Thyroid gland (tissue), 4 donors: Measurements from ENCODE around the gene GIT2. TPM values are rescaled to one million over a fixed set of nuclear protein-coding genes. Genes with fewer than 3 reads are reported as not detected.
A peak's percentile ranks its signal among the peaks of the same experiment; 100 is the strongest.

Source experiments
- DNase-seq, 2 donors: peaks; one replicate each; pipeline ENCODE4 v3.0.0-alpha.2; 2019
- H3K27ac ChIP-seq, 3 donors: fragments of 200-600 bp; sonication (generic); 1 replicate in 2 of 3; 2 replicates in 1 of 3; pipeline ENCODE4 v1.5.1; 2016 to 2019; ENCODE audit warnings: mild to moderate bottlenecking in 1 of 3, moderate library complexity in 1 of 3
- H3K27me3 ChIP-seq: fragments of 200-600 bp; sonication (generic); one replicate; pipeline ENCODE4 v1.5.1; 2019
- H3K36me3 ChIP-seq, 2 donors: fragments of 200-600 bp; sonication (generic); one replicate each; pipeline ENCODE4 v1.5.1; 2016 to 2019
- H3K4me1 ChIP-seq, 2 donors: fragments of 200-600 bp; sonication (generic); one replicate each; pipeline ENCODE4 v1.5.1; 2017 to 2019
- H3K4me3 ChIP-seq, 3 donors: fragments of 200-600 bp; sonication (generic); replicated peaks in 1 of 3; 1 replicate in 2 of 3; 2 replicates in 1 of 3; pipeline ENCODE4 v1.5.1; 2016; ENCODE audit warnings: mild to moderate bottlenecking in 1 of 3
- H3K9me3 ChIP-seq: fragments of 200-600 bp; sonication (generic); one replicate; pipeline ENCODE4 v1.5.1; 2017
- POLR2A ChIP-seq, 2 donors: fragments of 450-650 bp; IDR thresholded peaks; one replicate each; pipeline ENCODE4 v1.6.1; 2017; ENCODE audit warnings: antibody characterized with exemption in 2 of 2, mild to moderate bottlenecking in 2 of 2, moderate library complexity in 1 of 2
- WGBS, 2 donors: methylation state at CpG; one replicate each; pipeline ENCODE4 v1.1.5; 2017; 5-methylcytosine and 5-hydroxymethylcytosine counted together
- intact Hi-C: fragments of 100-400 bp; cut with DNase I; formaldehyde crosslinking; loops from one replicate; pipeline ENCODE4 v1.15.1; 2023
- total RNA-seq, 4 donors: library from RNA; depleted of rRNA; stranded (reverse); fragments of >200 nt; gene quantifications; one replicate each; pipeline ENCODE4 v1.2.3, GENCODE V29; 2016
- TF ChIP-seq, protein P1 (sequence below), 6 experiments: fragments of 200-600 bp in 3 of 6; fragments of 450-650 bp in 3 of 6; sonication (generic) in 3 of 6; IDR thresholded peaks; one replicate each; pipeline ENCODE4 v1.5.1; 2016 to 2019; ENCODE audit warnings: antibody characterized with exemption in 6 of 6, mild to moderate bottlenecking in 2 of 6, inconsistent platforms in 1 of 6, moderate library complexity in 1 of 6

Gene GIT2
- total RNA-seq, 4 donors from 2014 or later: 54.4 to 69.4 (median 60.1) TPM

- H3K9me3 ChIP-seq: no peaks in the 10 kb centered on the region
- TF ChIP-seq, protein P1, sequence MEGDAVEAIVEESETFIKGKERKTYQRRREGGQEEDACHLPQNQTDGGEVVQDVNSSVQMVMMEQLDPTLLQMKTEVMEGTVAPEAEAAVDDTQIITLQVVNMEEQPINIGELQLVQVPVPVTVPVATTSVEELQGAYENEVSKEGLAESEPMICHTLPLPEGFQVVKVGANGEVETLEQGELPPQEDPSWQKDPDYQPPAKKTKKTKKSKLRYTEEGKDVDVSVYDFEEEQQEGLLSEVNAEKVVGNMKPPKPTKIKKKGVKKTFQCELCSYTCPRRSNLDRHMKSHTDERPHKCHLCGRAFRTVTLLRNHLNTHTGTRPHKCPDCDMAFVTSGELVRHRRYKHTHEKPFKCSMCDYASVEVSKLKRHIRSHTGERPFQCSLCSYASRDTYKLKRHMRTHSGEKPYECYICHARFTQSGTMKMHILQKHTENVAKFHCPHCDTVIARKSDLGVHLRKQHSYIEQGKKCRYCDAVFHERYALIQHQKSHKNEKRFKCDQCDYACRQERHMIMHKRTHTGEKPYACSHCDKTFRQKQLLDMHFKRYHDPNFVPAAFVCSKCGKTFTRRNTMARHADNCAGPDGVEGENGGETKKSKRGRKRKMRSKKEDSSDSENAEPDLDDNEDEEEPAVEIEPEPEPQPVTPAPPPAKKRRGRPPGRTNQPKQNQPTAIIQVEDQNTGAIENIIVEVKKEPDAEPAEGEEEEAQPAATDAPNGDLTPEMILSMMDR (IDR thresholded peaks at IDR 0.05): no peak
- TF ChIP-seq POLR2A (IDR thresholded peaks at IDR 0.05): no peak
- no peak overlapping the region for H3K27ac ChIP-seq
- WGBS, 2 donors: 67 to 72% methylated on average over 8 of the region's 8 CpGs
- intact Hi-C loops: no loop called here
- peaks cover 34 to 71% of the 10 kb centered on the region in 2 donors for H3K36me3 ChIP-seq
- peaks cover 0 to 5% of the 10 kb centered on the region in 2 donors for H3K4me1 ChIP-seq
- no peaks in the 10 kb centered on the region for H3K27me3 ChIP-seq
- DNase-seq: no peak
- H3K4me3 ChIP-seq: no peak overlapping the region
These were observed 85.8 kb downstream of the GIT2 start for GRCh38 chr12:109910254-109910968.

- H3K9me3 ChIP-seq: no peaks in the 10 kb centered on the region
- no peak for DNase-seq
- TF ChIP-seq POLR2A (IDR thresholded peaks at IDR 0.05): no peak
- TF ChIP-seq, protein P1 (IDR thresholded peaks at IDR 0.05): no peak
- H3K36me3 ChIP-seq: peaks cover 29 to 52% of the 10 kb centered on the region in 2 donors
- intact Hi-C loops: no loop called here
- H3K27ac ChIP-seq: no peak overlapping the region
- H3K27me3 ChIP-seq: no peaks in the 10 kb centered on the region
- H3K4me1 ChIP-seq: peaks cover 9 to 16% of the 10 kb centered on the region in 2 donors
- WGBS, 2 donors: 96 to 97% methylated on average over 10 of the region's 10 CpGs
- H3K4me3 ChIP-seq: no peak overlapping the region
These were observed 90.9 kb downstream of the GIT2 start for GRCh38 chr12:109905301-109905700.

DNA sequence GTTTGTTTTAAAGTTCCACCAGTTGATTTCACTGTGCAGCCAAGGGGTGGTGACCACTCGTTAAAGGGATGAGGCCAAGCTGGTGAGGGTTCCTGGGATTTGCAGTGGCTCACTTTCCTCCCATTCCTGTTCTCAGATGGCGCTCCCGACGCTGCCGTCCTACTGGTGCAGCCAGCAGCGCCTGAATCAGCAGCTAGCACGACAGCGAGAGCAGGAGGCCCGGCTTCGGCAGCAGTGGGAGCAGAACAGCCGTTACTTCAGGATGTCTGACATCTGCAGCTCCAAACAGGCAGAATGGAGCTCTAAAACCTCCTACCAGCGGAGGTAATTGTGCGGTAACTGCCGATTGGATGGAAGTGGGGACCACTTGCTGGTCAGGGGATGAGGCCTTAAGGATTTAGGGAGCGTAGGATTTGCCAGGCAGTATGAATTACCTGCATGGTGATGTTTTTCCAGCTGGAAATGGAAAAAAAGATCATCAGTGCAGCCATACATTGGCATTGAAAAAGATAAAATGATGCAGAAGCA lies 93.2 kb downstream of the GIT2 start:
- intact Hi-C loops: no loop called here
- H3K27ac ChIP-seq: no peak overlapping the region
- DNase-seq: no peak
- TF ChIP-seq, protein P1 (IDR thresholded peaks at IDR 0.05): no peak
- TF ChIP-seq POLR2A (IDR thresholded peaks at IDR 0.05): no peak
- peaks cover 9 to 20% of the 10 kb centered on the region in 2 donors for H3K4me1 ChIP-seq
- no peaks in the 10 kb centered on the region for H3K9me3 ChIP-seq
- H3K27me3 ChIP-seq: no peaks in the 10 kb centered on the region
- H3K4me3 ChIP-seq: no peak overlapping the region
- H3K36me3 ChIP-seq: peaks cover 27 to 46% of the 10 kb centered on the region in 2 donors
- 80 to 85% methylated on average over 13 to 14 of the region's 15 CpGs for WGBS, 2 donors

- Histone ChIP-seq H3K4me1 (peaks cover 9 to 20% of the 10 kb centered on the region in 2 donors), H3K27me3 (no peaks in the 10 kb centered on the region), H3K4me3 (peak overlapping the region; percentile 56 to 95 (median 77)), H3K27ac (peak overlapping the region in 1 of 3 donors; percentile 79), H3K9me3 (no peaks in the 10 kb centered on the region), H3K36me3 (peaks cover 21 to 27% of the 10 kb centered on the region in 2 donors)
- WGBS, 2 donors: 5% methylated on average over 10 to 16 of the region's 16 CpGs
- DNase-seq: no peak
- TF ChIP-seq, protein P1 (IDR thresholded peaks at IDR 0.05): no peak
- no peak for TF ChIP-seq POLR2A (IDR thresholded peaks at IDR 0.05)
- intact Hi-C loops: no loop called here
These were observed 95.2 kb downstream of the GIT2 start for GRCh38 chr12:109900752-109901580.
